HepG2 (cell line): ENCODE data around the gene DOCK2. TPM values are rescaled to one million over a fixed set of nuclear protein-coding genes. Genes with fewer than 3 reads are reported as not detected.

Experiments used
- ATAC-seq: fragments of 200-7000 bp; cut with Tn5 transposase; 3 replicates; pipeline ENCODE4 v1.9.1; 2020; ENCODE audit warnings: mild to moderate bottlenecking, moderate library complexity
- BruUV-seq: library from RNA; stranded (reverse); fragments of 400-500 nt; replicated peaks from 2 replicates; lab custom pipeline; 2021; lab: Mats Ljungman, UMichigan
- CTCF ChIA-PET: fragments of 300-600 bp; formaldehyde crosslinking; extraction: SDS; loops from one replicate; lab custom pipeline; 2021; ENCODE audit warnings: low total read pairs, inconsistent platforms, low intra/inter-chr PET ratio; lab: Yijun Ruan, JAX
- POLR2A ChIA-PET: fragments of 350-600 bp; sonication (Branson Sonifier 250); formaldehyde crosslinking; loops from one replicate; lab custom pipeline; 2020; ENCODE audit warnings: antibody characterized with exemption, inconsistent platforms; lab: Yijun Ruan, JAX
- DNase-seq: peaks from one replicate; pipeline ENCODE4 v3.0.0-alpha.2; 2015; ENCODE audit warnings: low spot score
- FAIRE-seq: peaks from 3 replicates; lab custom pipeline; 2011; peaks lifted over from hg19 to GRCh38; lab: Jason Lieb, UNC
- H2AFZ ChIP-seq: one replicate; pipeline ENCODE4 v1.6.1; 2011; ENCODE audit warnings: low read length, inconsistent platforms
- H3K27ac ChIP-seq: fragments of 300-600 bp; 3 replicates; pipeline ENCODE4 v1.8.0; 2011; ENCODE audit warnings: mixed run types, mild to moderate bottlenecking, mixed read lengths, low read length, inconsistent platforms; ENCODE audit not compliant: insufficient read depth; ENCODE audit errors: extremely low read length
- H3K27me3 ChIP-seq, 2 experiments: fragments of 200-600 bp in 1 of 2; 2 replicates in 1 of 2; 3 replicates in 1 of 2; pipeline versions ENCODE4 v1.6.0 to v1.8.0; 2011; ENCODE audit warnings: low read length in 2 of 2, mild to moderate bottlenecking in 2 of 2, moderate library complexity in 2 of 2, inconsistent platforms in 1 of 2; ENCODE audit not compliant: insufficient read depth in 2 of 2, control insufficient read depth in 1 of 2
- H3K36me3 ChIP-seq, 2 experiments: fragments of 200-600 bp in 1 of 2; replicated peaks in 1 of 2; 2 replicates in 1 of 2; 3 replicates in 1 of 2; pipeline versions ENCODE4 v1.5.1 to v1.8.0; 2011; ENCODE audit warnings: low read length in 2 of 2, inconsistent platforms in 1 of 2; ENCODE audit not compliant: insufficient read depth in 2 of 2, control insufficient read depth in 1 of 2
- H3K4me1 ChIP-seq: 2 replicates; pipeline ENCODE4 v1.5.1; 2012; ENCODE audit warnings: low read length, inconsistent platforms; ENCODE audit not compliant: insufficient read depth
- H3K4me2 ChIP-seq: 2 replicates; pipeline ENCODE4 v1.6.0; 2011; ENCODE audit warnings: low read depth, low read length, inconsistent platforms
- H3K4me3 ChIP-seq, 3 experiments: fragments of 200-600 bp in 1 of 3; sonication (generic), shearing (Covaris generic) in 1 of 3; replicated peaks in 1 of 3; 2 replicates each; pipeline ENCODE4 v1.5.1; 2011 to 2016; ENCODE audit warnings: low read length in 3 of 3, inconsistent platforms in 2 of 3, low read depth in 2 of 3, mild to moderate bottlenecking in 2 of 3, control low read depth in 1 of 3, mixed read lengths in 1 of 3; ENCODE audit not compliant: insufficient read depth in 1 of 3
- H3K79me2 ChIP-seq: one replicate; pipeline ENCODE4 v1.6.1; 2011; ENCODE audit warnings: low read length, inconsistent platforms; ENCODE audit not compliant: insufficient read depth
- H3K9ac ChIP-seq: 2 replicates; pipeline ENCODE4 v1.6.0; 2011; ENCODE audit warnings: mild to moderate bottlenecking, low read depth, low read length, inconsistent platforms; ENCODE audit not compliant: insufficient read depth
- H3K9me3 ChIP-seq: 2 replicates; pipeline ENCODE4 v1.5.1; 2012; ENCODE audit warnings: mild to moderate bottlenecking, low read length
- H4K20me1 ChIP-seq: 2 replicates; pipeline ENCODE4 v1.6.0; 2011; ENCODE audit warnings: inconsistent platforms, mild to moderate bottlenecking, low read length, moderate library complexity; ENCODE audit not compliant: insufficient read depth
- IKZF5 ChIP-seq: IDR thresholded peaks from 2 replicates; pipeline ENCODE4 v1.6.1; 2018; ENCODE audit warnings: missing genetic modification reagents, mild to moderate bottlenecking, missing compliant biosample characterization
- KDM4B ChIP-seq: sonication (generic); formaldehyde crosslinking; IDR thresholded peaks from 2 replicates; pipeline ENCODE4 v1.4.0; 2020; ENCODE audit warnings: missing genetic modification reagents
- ZNF180 ChIP-seq: sonication (generic); formaldehyde crosslinking; IDR thresholded peaks from 2 replicates; pipeline ENCODE4 v1.4.0; 2020; ENCODE audit warnings: low read depth, missing genetic modification reagents, borderline replicate concordance
- ZNF280D ChIP-seq: sonication (generic); formaldehyde crosslinking; IDR thresholded peaks from 2 replicates; pipeline ENCODE4 v1.5.1; 2020; ENCODE audit warnings: mild to moderate bottlenecking, missing genetic modification reagents
- ZNF530 ChIP-seq: sonication (generic); formaldehyde crosslinking; IDR thresholded peaks from 2 replicates; pipeline ENCODE4 v1.5.0; 2020; ENCODE audit warnings: low read depth, mild to moderate bottlenecking, missing genetic modification reagents
- WGBS: methylation state at CpG from one replicate; pipeline ENCODE4 v1.1.6; 2017; ENCODE audit warnings: low lambda C conversion rate; 5-methylcytosine and 5-hydroxymethylcytosine counted together
- in situ Hi-C: cut with HindIII; loops from 2 replicates; pipeline ENCODE4 v1.10.0; 2017; ENCODE audit warnings: low pct_unique_long_range_greater_than_20kb; ENCODE audit not compliant: extremely low pct_ligation_motif_present
- intact Hi-C: fragments of 100-400 bp; cut with micrococcal nuclease; formaldehyde crosslinking; loops from one replicate; pipeline ENCODE4 v1.10.0; 2022; ENCODE audit not compliant: unreplicated experiment
- polyA plus RNA-seq, 8 experiments: library from polyadenylated mRNA; depleted of rRNA in 3 of 8; stranded (reverse) in 7 of 8; unstranded in 1 of 8; fragments of >200 nt; fragmentation: Illumina TruSeq in 4 of 8; extraction: Trizol in 4 of 8; gene quantifications; 2 replicates each; pipeline versions ENCODE4 v1.2.1 to v1.2.3, GENCODE V29; 2011 to 2016; ENCODE audit warnings: low read depth in 4 of 8, missing spikeins in 1 of 8, mixed read lengths in 1 of 8; ENCODE audit not compliant: insufficient read depth in 1 of 8
- total RNA-seq, 5 experiments: library from RNA; depleted of rRNA; stranded (reverse); fragments of >200 nt; fragmentation: Illumina TruSeq; extraction: Trizol; gene quantifications; 2 replicates each; pipeline ENCODE4 v1.2.3, GENCODE V29; 2016; ENCODE audit warnings: low read depth in 1 of 5

Gene DOCK2
- total and polyA plus RNA-seq, 2 of the 13 experiments (the other 11 are each of a cell fraction or from before 2014, with no cell fraction given): not detected

GRCh38 chr5:169655353-169655752 is 18.3 kb downstream of the DOCK2 start:
- no peaks in the 10 kb centered on the region for H4K20me1 ChIP-seq
- no peaks in the 10 kb centered on the region for H3K27me3 ChIP-seq
- no peak overlapping the region for H3K27ac ChIP-seq
- 8% methylated on average over 2 of the region's 2 CpGs for WGBS
- in situ Hi-C loops (no loop called here), intact Hi-C loops (no loop called here)
- FAIRE-seq (no peak), DNase-seq (no peak), ATAC-seq (no peak)
- CTCF ChIA-PET: no interaction called here
- H3K9me3 ChIP-seq: no peaks in the 10 kb centered on the region
- no TSS peak for BruUV-seq
- TF ChIP-seq ZNF530: no peak
- TF ChIP-seq ZNF180: no peak
- TF ChIP-seq ZNF280D (CRISPR knock-in tag): no peak
- TF ChIP-seq KDM4B (CRISPR knock-in tag): no peak
- no peak for TF ChIP-seq IKZF5 (CRISPR knock-in tag)
- H3K79me2 ChIP-seq: no peaks in the 10 kb centered on the region
- H3K36me3 ChIP-seq: no peaks in the 10 kb centered on the region
- H3K4me1 ChIP-seq: no peaks in the 10 kb centered on the region
- no peak overlapping the region for H2AFZ ChIP-seq
- H3K4me2 ChIP-seq: no peak overlapping the region
- no peak overlapping the region for H3K4me3 ChIP-seq
- POLR2A ChIA-PET: no interaction called here
- H3K9ac ChIP-seq: no peak overlapping the region
